Measurements from ENCODE around the gene GSC2. TPM values are rescaled to one million over a fixed set of nuclear protein-coding genes. Genes with fewer than 3 reads are reported as not detected.

The GSC2 gene
- total RNA-seq, 1 donor from 2014 or later: not detected

DNA sequence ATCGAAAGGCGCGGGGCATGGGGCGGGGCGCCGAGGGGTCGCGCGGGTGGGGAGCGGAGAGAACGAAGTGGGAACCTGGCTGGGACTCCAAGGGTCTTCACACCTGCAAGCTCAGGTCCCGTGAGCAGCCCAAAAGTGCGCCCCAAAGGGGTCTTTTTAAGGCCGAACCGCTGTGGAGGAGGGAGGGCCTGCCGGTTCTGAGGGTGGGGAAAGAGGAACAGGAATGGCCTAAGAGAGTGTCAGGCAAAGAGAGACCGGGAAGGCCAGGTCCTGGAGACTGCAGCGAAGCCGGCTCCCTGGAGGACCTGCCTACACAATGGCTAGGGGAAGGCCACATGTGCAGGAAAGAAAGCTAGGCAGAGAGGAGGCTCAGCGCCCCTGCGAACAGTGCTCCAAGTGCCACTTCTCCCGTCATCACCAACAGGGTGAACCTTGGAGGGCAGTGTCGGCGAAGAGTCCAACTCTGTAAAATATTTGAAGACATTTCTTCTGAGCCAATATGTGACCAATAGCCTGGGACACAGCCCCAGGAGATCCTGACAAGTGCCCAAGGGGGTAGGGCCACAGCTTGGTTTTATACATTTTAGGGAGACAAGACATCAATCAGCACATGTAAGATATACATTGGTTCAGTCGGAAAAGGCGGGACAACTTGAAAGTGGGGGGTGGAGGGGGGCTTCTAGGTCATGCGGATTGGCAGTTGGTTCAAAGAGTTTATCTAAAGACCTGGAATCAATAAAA lies 27.2 kb downstream of the GSC2 start:
- intact Hi-C loops (cut with micrococcal nuclease): loop anchor here (1.0 to 5.0 kb wide), 9 partner anchors 14 to 994 kb away; partner anchors contain the start of genes C22orf39, CDC45, CLTCL1 and ESS2

DNA sequence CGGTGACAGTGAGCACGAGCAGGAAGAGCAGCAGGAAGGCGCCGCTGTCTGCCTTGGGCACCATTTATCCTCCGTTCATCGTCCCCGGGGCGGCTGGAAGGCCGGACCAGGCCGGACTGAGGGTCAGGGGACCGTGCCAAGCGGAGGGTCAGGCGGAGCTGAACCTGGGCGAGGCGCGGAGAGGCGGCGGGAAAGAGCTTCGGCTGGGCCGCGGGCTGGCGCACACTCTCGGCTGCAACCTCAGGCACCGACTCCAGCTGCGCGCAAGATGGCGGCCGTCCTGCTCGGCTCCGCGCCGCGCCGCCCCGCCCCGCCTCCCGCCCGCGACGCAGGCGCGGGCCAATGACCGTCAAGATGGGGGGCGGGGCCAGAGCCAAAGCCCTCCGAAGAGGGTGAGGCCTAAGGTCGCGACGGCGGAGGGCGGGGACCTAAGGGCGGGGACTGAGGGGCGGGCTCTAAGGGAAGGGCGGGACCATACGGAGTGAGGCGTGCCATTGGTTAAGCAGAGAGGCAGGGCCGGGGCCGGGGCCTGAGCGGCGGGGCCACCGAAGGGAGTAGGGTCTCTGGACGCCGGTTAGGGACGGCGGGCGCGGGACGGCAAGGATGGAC lies 27.8 kb downstream of the GSC2 start, which contains the start of gene DGCR2:
Gene DGCR2, minus strand, starts transcription at position 270 of the 609 bp plus-strand sequence. Its CDS starts 206 bp downstream, at position 64.
- intact Hi-C loops (cut with micrococcal nuclease): loop anchor here (1.0 to 5.0 kb wide), 9 partner anchors 13 to 995 kb away; partner anchors contain the start of genes C22orf39, CDC45, CLTCL1 and ESS2

GRCh38 chr22:19121631-19122142 lies 28.4 kb downstream of the GSC2 start:
- intact Hi-C loops (cut with micrococcal nuclease): loop anchor here (1.0 to 5.0 kb wide), 9 partner anchors 12 to 996 kb away; partner anchors contain the start of genes C22orf39, CDC45, CLTCL1 and ESS2

- intact Hi-C loops (cut with micrococcal nuclease): loop anchor here (5.0 kb wide), 2 partner anchors 311 to 996 kb away; partner anchors contain the start of genes HIRA, MRPL40, RANBP1 and TRMT2A
Observed at GRCh38 chr22:19120829-19121630, 29.1 kb downstream of the GSC2 start.

- intact Hi-C loops (cut with micrococcal nuclease): loop anchor here (5.0 kb wide), 2 partner anchors 312 to 997 kb away; partner anchors contain the start of genes HIRA, MRPL40, RANBP1 and TRMT2A
Observed at GRCh38 chr22:19119949-19120348, 30.1 kb downstream of the GSC2 start.

- intact Hi-C loops (cut with micrococcal nuclease): no loop called here
Observed at GRCh38 chr22:19118329-19118880, 31.7 kb downstream of the GSC2 start.

DNA sequence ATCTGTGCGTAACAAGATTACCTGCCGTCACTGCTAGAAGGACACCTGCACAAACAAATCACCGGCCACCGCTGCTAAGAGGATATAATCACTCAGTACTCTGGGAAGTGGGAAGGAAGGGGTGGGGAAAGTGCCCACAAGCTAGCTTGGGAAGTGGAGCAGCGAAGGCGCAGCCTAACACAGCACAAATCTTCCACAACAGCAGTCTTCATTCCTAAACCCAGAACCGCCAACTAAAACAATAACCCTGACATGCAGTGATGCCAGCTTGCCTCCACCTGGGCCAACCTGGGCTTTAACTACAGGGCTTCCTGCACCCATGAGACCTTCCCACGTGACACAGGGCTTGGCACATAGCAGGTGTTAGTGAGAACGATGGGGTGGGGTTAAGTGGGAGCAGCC lies 33.0 kb downstream of the GSC2 start:
- intact Hi-C loops (cut with micrococcal nuclease): no loop called here

DNA sequence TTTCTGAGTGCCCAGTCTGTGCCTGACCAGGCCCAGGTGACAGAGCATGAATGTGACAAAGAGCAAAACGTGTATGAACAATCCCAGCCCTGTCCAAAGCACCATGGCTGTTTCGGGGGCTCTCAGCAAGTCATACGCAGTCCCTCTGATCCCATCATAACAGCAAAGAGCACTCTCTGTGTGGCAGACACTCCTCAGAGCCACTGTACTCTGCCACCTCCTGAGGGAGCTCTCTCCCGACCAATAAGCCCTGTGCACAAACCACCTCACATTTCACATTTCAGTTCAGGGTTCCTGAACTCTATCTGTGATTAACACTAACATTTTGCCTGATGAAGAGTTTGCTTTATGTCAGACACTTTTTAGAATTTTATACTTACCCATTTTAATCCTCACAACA lies 34.5 kb downstream of the GSC2 start:
- intact Hi-C loops (cut with micrococcal nuclease): no loop called here

GRCh38 chr22:19114984-19115552 lies 35.0 kb downstream of the GSC2 start:
- intact Hi-C loops (cut with micrococcal nuclease): no loop called here

GRCh38 chr22:19113429-19113828 lies 36.7 kb downstream of the GSC2 start:
- intact Hi-C loops (cut with micrococcal nuclease): no loop called here

DNA sequence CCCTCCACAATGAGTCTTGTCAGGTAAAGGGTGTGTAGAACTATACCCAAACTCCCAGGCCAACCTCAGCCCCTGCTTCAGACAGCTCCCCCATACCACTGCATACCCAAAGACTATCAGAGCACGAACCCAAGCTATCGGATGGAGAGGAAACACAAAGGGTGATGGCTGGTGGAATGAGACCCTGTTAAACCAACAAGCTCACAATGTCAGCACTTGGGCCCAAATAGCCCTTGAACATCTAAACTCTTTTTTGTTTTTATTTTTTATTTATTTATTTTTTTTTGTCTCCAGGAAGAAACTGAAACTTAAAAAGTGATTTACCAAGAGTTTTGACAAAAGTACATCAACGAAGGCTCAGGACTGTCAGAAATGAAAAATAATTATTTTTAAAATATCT lies 38.5 kb downstream of the GSC2 start:
- intact Hi-C loops (cut with micrococcal nuclease): no loop called here

DNA sequence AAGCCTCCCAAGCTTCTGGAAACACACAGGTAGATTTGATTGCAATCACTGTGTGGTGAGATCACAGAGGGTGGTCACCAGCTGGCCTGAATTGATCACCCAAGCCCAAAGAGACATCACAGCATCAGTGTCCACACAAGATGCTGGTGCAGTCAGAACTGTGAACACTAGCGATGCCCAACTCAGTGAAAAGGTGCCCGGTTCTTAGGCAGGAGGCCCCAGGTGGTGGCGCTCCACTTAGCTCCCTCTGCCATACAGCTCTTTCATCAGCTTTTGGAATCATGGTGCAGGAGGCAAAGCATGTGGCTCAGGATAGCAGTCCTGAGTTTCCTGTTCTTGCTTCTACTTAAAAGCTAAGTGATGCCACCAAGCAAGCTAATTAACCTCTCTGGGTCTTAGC lies 39.0 kb downstream of the GSC2 start:
- intact Hi-C loops (cut with micrococcal nuclease): no loop called here

- intact Hi-C loops (cut with micrococcal nuclease): no loop called here
Observed at GRCh38 chr22:19110646-19111045, 39.4 kb downstream of the GSC2 start.

DNA sequence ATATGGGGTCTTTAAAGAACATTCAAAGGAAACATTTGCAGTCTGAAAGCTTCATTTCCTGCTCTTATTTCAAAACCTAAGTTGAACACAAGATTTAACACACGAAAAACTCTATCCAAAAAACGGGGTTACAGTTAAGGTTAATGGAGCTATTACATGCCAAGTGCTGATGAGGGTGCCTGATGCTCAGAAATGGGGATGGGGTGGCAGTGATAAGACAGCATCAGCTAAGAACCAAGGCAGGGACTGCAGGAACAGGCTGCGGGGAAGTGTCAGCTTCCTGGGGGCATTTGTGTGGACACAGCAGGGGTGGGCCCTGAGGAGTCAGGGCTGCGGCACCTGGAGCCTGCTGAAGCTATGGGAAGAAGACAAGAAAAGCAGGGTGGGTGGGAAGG lies 40.0 kb downstream of the GSC2 start:
- intact Hi-C loops (cut with micrococcal nuclease): no loop called here

DNA sequence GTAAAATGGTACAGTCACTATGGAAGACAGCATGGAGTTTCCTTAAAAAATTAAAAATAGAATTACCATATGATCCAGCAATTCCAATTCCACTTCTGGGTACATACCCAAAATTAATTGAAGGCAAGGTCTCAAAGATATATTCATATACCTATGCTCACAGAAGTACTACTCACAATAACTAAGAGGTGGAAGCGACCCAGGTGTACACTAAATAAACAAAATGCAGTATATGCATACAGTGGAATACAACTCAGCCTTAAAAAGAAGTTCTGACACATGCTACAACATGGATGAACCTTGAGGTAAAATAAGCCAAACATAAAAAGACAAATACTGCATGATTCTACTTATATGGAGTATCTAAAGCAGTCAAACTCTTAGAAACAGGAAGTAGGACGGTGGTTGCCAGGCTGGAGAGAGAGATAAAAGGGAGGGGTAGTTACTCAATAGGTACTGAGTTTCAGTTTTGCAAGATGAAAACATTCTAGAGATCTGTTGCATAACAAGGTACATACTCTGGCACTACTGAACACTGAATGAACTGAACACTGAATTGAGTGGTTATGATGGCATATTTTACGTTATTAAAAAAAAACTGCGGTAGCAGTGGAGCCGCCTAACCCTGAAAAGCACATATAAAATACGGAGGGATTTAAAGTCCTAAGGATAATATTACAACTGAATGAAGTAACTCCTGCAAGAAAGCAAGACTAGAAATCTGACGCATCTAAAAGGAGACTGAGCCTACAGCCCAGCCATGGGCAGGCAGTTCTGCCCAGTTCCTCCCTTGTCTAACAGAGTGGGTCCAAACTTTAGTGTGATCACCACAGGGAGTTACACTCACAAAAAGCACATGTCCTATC lies 40.7 kb downstream of the GSC2 start:
- intact Hi-C loops (cut with micrococcal nuclease): loop anchor here (1.0 to 2.0 kb wide), 4 partner anchors 13 to 369 kb away; partner anchors contain the start of genes CDC45, DGCR2, ESS2 and SLC25A1

DNA sequence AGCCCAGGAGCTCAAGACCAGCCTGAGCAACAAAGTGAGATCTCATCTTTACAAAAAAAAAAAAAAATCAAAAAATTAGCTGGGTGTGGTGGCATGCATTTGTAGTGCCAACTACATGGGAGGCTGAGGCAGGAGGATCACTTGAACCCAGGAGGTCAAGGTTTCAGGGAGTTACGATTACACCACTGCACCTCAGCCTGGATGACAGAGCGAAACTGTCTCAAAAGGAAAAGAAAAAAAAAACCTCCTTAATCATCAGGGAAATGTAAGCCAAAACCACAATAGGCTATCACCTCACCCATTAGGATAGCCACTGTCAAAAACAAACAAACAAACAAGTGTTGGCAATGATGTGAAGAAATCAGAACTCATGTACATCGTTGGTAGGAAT lies 41.3 kb downstream of the GSC2 start:
- intact Hi-C loops (cut with micrococcal nuclease): loop anchor here (1.0 to 2.0 kb wide), 4 partner anchors 13 to 370 kb away; partner anchors contain the start of genes CDC45, DGCR2, ESS2 and SLC25A1

DNA sequence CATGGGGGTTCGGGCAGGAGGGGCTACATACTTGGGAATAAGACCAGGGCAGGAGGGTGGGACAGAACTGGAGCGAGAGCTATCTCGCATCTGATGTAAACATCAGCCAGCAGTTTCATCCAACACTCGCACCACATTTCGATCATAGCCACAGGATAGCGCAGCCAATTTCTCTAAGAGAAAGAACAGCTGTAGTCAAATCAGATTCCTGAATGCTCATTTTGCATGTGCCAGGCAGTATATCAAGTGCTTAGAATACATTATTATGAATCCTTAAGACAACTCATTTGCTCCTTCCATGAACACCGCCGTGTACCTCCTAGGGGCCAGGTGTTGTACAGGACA lies 42.4 kb downstream of the GSC2 start:
- intact Hi-C loops (cut with micrococcal nuclease): loop anchor here (2.0 kb wide), 2 partner anchors 71 to 371 kb away; partner anchors contain the start of genes CDC45, SLC25A1 and UFD1

- intact Hi-C loops (cut with micrococcal nuclease): loop anchor here (1.0 kb wide), 1 partner anchor 523 kb away; no protein-coding TSS in a partner anchor
Observed at GRCh38 chr22:19106886-19107729, 43.0 kb downstream of the GSC2 start.
